Loucy (cell line): ENCODE measurements around the gene MBD3.

Experiments used
- EZH2phosphoT487 ChIP-seq: fragments of 200-600 bp; IDR thresholded peaks from 2 replicates; pipeline ENCODE4 v1.6.1; 2018; ENCODE audit warnings: antibody characterized with exemption, mild to moderate bottlenecking, moderate library complexity, borderline replicate concordance
- TF ChIP-seq, protein P1 (sequence below): fragments of 200-600 bp; sonication (generic); conservative IDR thresholded peaks from 2 replicates; pipeline ENCODE4 v1.5.1; 2014; ENCODE audit warnings: mild to moderate bottlenecking, antibody characterized with exemption, low read length

DNA sequence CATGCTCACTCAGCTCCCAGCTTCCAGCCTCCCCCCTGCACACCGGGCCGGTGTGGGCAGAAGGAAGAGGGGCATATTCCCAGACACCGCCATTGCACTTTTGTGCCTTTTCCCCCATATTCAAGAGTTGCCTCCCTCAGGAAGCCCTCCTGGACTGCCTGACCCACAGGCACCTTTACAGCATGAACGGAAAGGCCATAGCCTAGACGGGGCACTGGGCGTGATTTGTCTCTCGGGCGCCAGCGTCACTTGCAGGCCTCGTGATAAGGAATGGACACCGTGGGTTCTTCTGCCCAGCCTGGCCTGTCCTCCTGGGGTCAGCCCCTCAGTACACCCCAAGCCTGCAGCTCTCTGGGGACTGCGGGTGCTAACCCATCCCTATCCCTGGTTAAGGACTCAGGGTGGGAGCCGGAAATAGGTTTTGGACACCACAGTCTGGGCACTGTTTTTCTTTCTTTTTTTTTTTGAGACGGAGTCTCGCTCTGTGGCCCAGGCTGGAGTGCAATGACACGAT, 13.5 kb upstream of the MBD3 start:
- TF ChIP-seq, protein P1, sequence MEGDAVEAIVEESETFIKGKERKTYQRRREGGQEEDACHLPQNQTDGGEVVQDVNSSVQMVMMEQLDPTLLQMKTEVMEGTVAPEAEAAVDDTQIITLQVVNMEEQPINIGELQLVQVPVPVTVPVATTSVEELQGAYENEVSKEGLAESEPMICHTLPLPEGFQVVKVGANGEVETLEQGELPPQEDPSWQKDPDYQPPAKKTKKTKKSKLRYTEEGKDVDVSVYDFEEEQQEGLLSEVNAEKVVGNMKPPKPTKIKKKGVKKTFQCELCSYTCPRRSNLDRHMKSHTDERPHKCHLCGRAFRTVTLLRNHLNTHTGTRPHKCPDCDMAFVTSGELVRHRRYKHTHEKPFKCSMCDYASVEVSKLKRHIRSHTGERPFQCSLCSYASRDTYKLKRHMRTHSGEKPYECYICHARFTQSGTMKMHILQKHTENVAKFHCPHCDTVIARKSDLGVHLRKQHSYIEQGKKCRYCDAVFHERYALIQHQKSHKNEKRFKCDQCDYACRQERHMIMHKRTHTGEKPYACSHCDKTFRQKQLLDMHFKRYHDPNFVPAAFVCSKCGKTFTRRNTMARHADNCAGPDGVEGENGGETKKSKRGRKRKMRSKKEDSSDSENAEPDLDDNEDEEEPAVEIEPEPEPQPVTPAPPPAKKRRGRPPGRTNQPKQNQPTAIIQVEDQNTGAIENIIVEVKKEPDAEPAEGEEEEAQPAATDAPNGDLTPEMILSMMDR: no peak
- TF ChIP-seq EZH2phosphoT487: no peak
